HUDEP-2 (cell line): ENCODE data around the gene RPL34.

Experiments
- DNase-seq, 76 experiments: peaks; one replicate each; lab custom pipeline; 2025; ENCODE audit not compliant: unreplicated experiment in 76 of 76; lab: John Stamatoyannopoulos, UW

RPL34 gene

DNA sequence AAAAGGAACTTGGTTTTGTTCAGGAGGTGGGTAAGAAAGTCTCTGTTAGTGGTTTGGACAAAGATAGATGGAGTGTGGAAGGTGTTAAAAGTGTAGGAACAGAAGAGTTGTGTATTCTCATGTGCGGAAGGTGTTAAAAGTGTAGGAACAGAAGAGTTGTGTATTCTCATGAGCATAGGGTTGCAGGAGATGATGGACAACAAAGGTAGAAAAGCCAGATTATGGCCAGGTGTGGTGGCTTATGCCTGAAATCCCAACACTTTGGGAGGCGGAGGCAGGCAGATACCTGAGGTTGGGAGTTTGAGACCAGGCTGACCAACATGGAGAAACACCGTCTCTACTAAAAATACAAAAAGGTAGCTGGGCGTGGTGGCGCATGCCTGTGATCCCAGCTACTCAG is 2.5 kb downstream of the RPL34 start:
- DNase-seq, result no peak

DNA sequence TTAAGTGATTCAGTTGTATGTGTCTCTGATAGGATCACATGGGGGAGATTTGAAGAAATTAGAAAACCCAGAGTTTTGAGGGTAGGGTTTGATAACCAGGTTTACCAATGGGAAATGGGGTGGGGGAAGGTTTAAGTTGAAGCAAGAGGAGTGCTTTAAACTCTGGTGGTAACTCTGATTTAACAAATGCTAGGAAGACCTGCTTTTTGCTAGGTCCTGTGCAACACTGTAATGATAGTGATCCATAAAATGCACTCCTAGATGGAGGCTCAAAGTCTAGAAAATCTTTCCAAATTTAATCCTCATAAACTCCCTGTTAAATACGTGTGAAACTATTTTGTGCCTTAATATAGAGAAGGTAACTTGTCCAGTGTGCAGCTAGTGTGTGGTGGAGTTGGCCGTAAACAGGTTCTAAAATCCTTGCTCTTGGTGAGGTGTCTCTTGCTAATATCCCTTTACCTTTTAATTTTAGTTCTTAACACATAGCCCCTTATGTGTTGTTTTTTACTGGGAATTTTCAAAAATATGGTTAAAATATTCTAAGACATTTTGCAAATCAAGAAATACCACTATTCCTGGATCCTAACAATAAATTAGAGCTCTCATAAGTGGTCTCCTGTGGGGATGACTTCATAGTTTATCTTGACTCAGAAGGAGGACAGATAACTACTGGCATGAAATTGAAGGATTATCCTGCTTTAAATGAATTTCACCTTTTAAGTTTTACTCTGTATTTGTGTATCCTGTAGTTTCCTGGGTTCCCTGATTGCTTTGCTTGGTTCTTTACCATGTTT is 4.1 kb downstream of the RPL34 start:
- no peak for DNase-seq

DNA sequence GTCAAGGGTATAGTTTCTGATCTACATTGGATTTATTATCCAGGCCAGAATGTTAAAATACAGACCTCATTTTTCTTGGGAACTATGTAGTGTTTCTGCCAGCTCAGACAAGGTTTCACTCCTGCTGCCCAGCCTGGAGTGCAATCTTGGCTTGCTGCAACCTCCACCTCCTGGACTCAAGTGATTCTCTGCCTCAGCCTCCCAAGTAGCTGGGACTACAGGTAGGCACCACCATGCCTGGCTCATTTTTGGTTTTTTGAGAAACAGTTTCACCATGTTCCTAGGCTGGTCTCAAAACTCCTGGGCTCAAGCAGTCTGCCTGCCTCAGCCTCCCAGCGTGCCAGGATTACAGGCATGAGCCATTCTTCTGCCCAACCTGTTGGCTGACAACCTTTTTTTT is 5.7 kb downstream of the RPL34 start:
- no peak for DNase-seq

- DNase-seq, result no peak
These were observed 8.0 kb downstream of the RPL34 start for GRCh38 chr4:108628411-108628810.

- no peak for DNase-seq
These were observed 14.8 kb downstream of the RPL34 start for GRCh38 chr4:108635070-108635655.

DNA sequence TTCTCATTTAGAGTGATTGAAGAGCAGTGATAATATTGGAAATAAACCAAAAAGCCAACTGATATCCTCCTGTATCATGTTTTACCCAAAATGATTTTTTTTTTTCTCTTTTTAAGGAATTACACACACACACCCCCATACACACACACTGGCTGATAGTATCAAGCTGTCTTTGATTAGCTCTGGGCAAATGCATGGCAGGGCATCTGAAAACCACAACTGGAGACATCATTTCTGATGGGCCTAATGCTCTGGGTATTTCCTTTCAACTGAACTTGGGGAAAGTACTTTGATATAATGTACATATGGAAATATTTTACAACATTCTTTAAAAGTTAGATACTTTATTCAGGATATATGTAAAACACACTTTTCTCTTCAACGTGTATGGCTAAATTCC is 15.9 kb downstream of the RPL34 start:
- DNase-seq, result no peak

DNA sequence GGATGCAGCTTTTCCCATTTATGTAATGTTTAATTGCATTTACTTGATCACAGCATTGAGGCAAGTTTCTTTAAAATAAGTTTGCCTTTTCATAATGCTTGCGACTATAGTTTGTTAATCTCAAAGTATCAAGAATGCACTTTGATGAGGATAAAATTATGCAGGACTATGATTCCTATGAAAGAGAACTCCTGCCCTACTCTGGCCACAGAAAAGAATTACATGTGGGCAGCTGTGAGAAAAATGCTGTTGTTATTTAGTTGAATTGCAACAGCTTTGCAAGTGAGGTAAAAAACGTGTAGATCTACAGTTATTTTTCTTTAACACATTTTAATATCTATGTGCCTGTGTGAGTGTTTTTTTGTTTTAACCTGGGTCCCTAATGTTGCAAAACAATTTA is 17.5 kb downstream of the RPL34 start:
- DNase-seq, result no peak

- no peak for DNase-seq
These were observed 23.9 kb downstream of the RPL34 start for GRCh38 chr4:108644237-108644636.

- DNase-seq, result no peak
These were observed 26.3 kb downstream of the RPL34 start for GRCh38 chr4:108646706-108647105.

GRCh38 chr4:108649863-108650211 is 29.5 kb downstream of the RPL34 start:
- DNase-seq, result no peak

DNA sequence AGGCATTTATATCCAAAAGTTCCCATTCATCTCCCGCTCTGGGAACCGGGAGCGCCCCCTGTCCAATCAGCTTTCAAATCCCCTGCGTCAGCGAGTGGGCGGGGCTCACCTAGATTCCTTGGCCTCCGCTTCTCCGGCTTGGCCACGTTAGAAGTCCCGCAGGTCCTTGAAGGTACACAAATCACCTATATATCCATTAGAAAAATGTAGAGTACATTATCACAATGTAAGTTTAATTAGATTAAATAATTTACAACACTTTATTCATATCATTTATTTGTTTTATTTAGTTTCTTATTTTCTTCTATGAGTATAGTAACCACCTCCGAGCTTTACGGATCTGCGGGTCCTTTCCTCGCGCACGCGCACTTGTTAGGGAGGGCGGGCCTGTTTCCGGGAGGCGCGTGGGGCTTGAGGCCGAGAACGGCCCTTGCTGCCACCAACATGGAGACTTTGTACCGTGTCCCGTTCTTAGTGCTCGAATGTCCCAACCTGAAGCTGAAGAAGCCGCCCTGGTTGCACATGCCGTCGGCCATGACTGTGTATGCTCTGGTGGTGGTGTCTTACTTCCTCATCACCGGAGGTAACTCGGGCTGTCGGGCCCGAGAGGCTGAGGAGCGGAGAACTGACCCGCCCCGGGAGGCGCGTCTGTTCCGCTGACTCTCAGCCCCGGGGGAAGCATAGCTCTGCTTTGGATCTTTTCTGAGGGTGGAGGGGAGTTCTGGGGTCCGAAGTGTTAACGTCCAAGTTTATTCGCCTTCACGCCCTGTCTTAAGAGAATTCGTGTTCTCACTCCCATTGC is 30.0 kb downstream of the RPL34 start, which contains the start of gene OSTC:
Gene OSTC, plus strand, starts transcription at position 388 of the 802 bp plus-strand sequence. Its CDS starts 57 bp downstream, at position 445.
- peak in 75 of 76 experiments; percentile 2 to 95 (median 83) for DNase-seq

DNA sequence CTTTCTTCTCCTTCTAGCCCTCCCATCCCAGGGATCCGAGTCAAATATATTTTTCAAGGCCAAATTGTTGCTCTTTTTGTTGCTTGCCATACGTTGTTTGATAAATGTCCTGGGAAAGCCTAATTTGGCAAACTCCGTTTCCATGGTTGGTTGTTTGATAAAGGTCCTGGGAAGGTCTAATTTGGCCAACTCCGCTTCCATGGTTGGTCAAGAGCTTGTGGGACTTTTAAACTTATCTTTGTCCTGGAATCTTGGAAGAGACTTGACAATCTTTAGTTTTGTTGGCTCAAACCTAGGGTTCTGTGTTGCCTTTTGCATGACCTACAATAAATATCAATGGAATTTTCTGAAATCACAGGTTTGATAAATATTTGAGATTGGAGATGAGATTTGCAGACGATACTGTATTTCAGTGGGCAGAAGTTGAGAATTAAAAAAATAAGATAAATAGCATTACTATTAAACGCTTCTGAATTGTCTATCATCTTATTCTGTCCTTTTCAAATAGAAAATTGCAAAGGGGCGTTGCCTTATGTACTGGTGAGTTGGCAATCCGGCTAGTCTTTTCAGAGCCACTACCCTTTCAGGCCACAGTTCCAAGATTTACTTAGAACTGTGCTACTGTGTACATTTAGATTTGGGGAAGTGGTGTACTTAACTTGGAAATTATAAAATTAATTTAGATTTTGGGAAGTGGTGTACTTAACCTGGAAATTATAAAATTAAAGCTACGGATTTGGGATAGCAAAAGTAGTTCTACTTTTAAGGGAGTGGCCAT is 30.8 kb downstream of the RPL34 start:
- peak in 19 of 76 experiments; percentile 1 to 42 (median 21) for DNase-seq

DNA sequence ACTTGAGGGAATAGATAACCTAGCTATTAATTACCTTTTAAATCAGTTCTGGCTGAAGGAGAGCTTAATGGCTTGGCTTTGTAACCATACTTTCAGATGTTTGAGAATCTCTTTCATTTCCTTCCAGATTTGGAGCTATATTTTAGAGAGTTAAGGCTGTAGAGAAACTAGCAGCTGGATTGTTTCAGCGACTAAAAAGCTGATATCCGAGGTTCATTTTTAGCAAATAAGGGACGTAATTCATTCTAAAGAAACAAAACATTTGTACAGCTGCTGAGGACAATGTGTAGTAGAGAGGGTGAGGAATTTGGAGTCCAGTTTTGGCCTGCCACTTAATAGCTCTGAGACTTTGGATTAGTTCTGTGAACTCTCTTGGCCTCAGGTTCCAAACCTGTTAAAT is 42.3 kb downstream of the RPL34 start:
- no peak for DNase-seq

- DNase-seq, result no peak
These were observed 54.1 kb downstream of the RPL34 start for GRCh38 chr4:108674356-108674977.
